MM.1S (cell line): ENCODE results near the gene CTNNBL1.

Experiments used
- DNase-seq: peaks from one replicate; pipeline ENCODE4 v3.0.0-alpha.2; 2015
- H2AFZ ChIP-seq: fragments of 300-600 bp; sonication (generic); 2 replicates; pipeline ENCODE4 v1.6.0; 2016; ENCODE audit warnings: antibody characterized with exemption, low read length
- H3F3A ChIP-seq: fragments of 300-600 bp; sonication (generic); 2 replicates; pipeline ENCODE4 v1.6.1; 2016; ENCODE audit warnings: mild to moderate bottlenecking, antibody characterized with exemption, low read length, moderate library complexity, mixed read lengths; ENCODE audit not compliant: insufficient read depth
- H3K27ac ChIP-seq: fragments of 300-600 bp; sonication (generic); 2 replicates; pipeline ENCODE4 v1.5.1; 2016; ENCODE audit warnings: mild to moderate bottlenecking, low read length
- H3K27me3 ChIP-seq: fragments of 300-600 bp; sonication (generic); replicated peaks from 2 replicates; pipeline ENCODE4 v1.6.0; 2016; ENCODE audit warnings: low read length; ENCODE audit not compliant: insufficient read depth
- H3K36me3 ChIP-seq: fragments of 300-600 bp; sonication (generic); replicated peaks from 2 replicates; pipeline ENCODE4 v1.6.1; 2016; ENCODE audit warnings: mild to moderate bottlenecking, low read length, mixed read lengths; ENCODE audit not compliant: insufficient read depth
- H3K4me1 ChIP-seq: fragments of 300-600 bp; sonication (generic); 2 replicates; pipeline ENCODE4 v1.6.1; 2016; ENCODE audit warnings: low read length, mixed read lengths
- H3K4me2 ChIP-seq: fragments of 300-600 bp; sonication (generic); 2 replicates; pipeline ENCODE4 v1.6.0; 2016; ENCODE audit warnings: low read depth, low read length
- H3K4me3 ChIP-seq: fragments of 300-600 bp; sonication (generic); 2 replicates; pipeline ENCODE4 v1.5.1; 2016; ENCODE audit warnings: low read length, mixed read lengths
- H3K79me2 ChIP-seq: fragments of 300-600 bp; sonication (generic); 2 replicates; pipeline ENCODE4 v1.6.1; 2016; ENCODE audit warnings: mixed run types, low read length, mixed read lengths
- H3K9ac ChIP-seq: fragments of 300-600 bp; sonication (generic); 2 replicates; pipeline ENCODE4 v1.6.1; 2016; ENCODE audit warnings: low read length, mixed read lengths
- H3K9me2 ChIP-seq: fragments of 300-600 bp; sonication (generic); replicated peaks from 2 replicates; pipeline ENCODE4 v1.6.1; 2016; ENCODE audit warnings: mild to moderate bottlenecking, low read length, mixed read lengths; ENCODE audit not compliant: insufficient read depth
- H3K9me3 ChIP-seq: fragments of 300-600 bp; sonication (generic); replicated peaks from 2 replicates; pipeline ENCODE4 v1.6.1; 2016; ENCODE audit warnings: mild to moderate bottlenecking, low read length, mixed read lengths; ENCODE audit not compliant: insufficient read depth
- H4K20me1 ChIP-seq: fragments of 300-600 bp; sonication (generic); 2 replicates; pipeline ENCODE4 v1.6.1; 2016; ENCODE audit warnings: mild to moderate bottlenecking, low read length, moderate library complexity, mixed read lengths; ENCODE audit not compliant: insufficient read depth
- CTCF ChIP-seq: fragments of 300-600 bp; sonication (generic); IDR thresholded peaks from 2 replicates; pipeline ENCODE4 v1.5.1; 2016; ENCODE audit warnings: antibody characterized with exemption, low read length, mixed read lengths
- EZH2 ChIP-seq: fragments of 300-600 bp; sonication (generic); optimal IDR thresholded peaks from 2 replicates; pipeline ENCODE3; 2017; ENCODE audit warnings: low read depth, mild to moderate bottlenecking, antibody characterized with exemption, low read length, mixed read lengths
- EZH2phosphoT487 ChIP-seq: fragments of 300-600 bp; sonication (generic); IDR thresholded peaks from 2 replicates; pipeline ENCODE4 v1.6.1; 2018; ENCODE audit warnings: antibody characterized with exemption, low read length

Gene CTNNBL1

GRCh38 chr20:37758332-37758731, 64.5 kb downstream of the CTNNBL1 start:
- no peaks in the 10 kb centered on the region for H3K79me2 ChIP-seq
- no peaks in the 10 kb centered on the region for H3K9me2 ChIP-seq
- H3F3A ChIP-seq, result no peaks in the 10 kb centered on the region
- no peaks in the 10 kb centered on the region for H3K4me1 ChIP-seq
- H3K27ac ChIP-seq, result no peak overlapping the region
- H4K20me1 ChIP-seq, result no peaks in the 10 kb centered on the region
- H2AFZ ChIP-seq, result no peak overlapping the region
- H3K4me3 ChIP-seq, result no peak overlapping the region
- H3K36me3 ChIP-seq, result no peaks in the 10 kb centered on the region
- DNase-seq, result no peak
- TF ChIP-seq EZH2phosphoT487 (no peak), EZH2 (no peak), CTCF (peak; percentile 12; the same call in 1 of the 2 replicates)
- no peak overlapping the region for H3K4me2 ChIP-seq
- no peaks in the 10 kb centered on the region for H3K9me3 ChIP-seq
- H3K27me3 ChIP-seq, result no peaks in the 10 kb centered on the region
- H3K9ac ChIP-seq, result no peak overlapping the region

GRCh38 chr20:37759052-37759553, 65.3 kb downstream of the CTNNBL1 start:
- Histone ChIP-seq H3K9me3 (no peaks in the 10 kb centered on the region), H3K9me2 (no peaks in the 10 kb centered on the region), H3K4me3 (no peak overlapping the region), H3F3A (no peaks in the 10 kb centered on the region), H2AFZ (no peak overlapping the region), H3K9ac (no peak overlapping the region), H3K27me3 (no peaks in the 10 kb centered on the region), H3K36me3 (no peaks in the 10 kb centered on the region), H3K4me2 (no peak overlapping the region), H3K79me2 (no peaks in the 10 kb centered on the region), H3K27ac (no peak overlapping the region), H3K4me1 (no peaks in the 10 kb centered on the region), H4K20me1 (no peaks in the 10 kb centered on the region)
- TF ChIP-seq CTCF (no peak), EZH2 (no peak)
- no peak for DNase-seq

- no peak overlapping the region for H3K27ac ChIP-seq
- H3K9ac ChIP-seq, result no peak overlapping the region
- no peaks in the 10 kb centered on the region for H3K36me3 ChIP-seq
- no peak overlapping the region for H3K4me2 ChIP-seq
- no peak for DNase-seq
- no peaks in the 10 kb centered on the region for H3K9me2 ChIP-seq
- no peaks in the 10 kb centered on the region for H3F3A ChIP-seq
- no peak overlapping the region for H3K4me3 ChIP-seq
- H3K79me2 ChIP-seq, result no peaks in the 10 kb centered on the region
- no peaks in the 10 kb centered on the region for H3K4me1 ChIP-seq
- no peaks in the 10 kb centered on the region for H4K20me1 ChIP-seq
- no peaks in the 10 kb centered on the region for H3K9me3 ChIP-seq
- no peaks in the 10 kb centered on the region for H3K27me3 ChIP-seq
- H2AFZ ChIP-seq, result no peak overlapping the region
- TF ChIP-seq CTCF (no peak), EZH2phosphoT487 (no peak), EZH2 (no peak)
Measured at GRCh38 chr20:37759761-37760209, 66.0 kb downstream of the CTNNBL1 start.
